D721Med (cell line): ENCODE results near the gene INSL3.
A peak's percentile ranks its signal among the peaks of the same experiment; 100 is the strongest.

Source experiments
- DNase-seq: peaks from one replicate; pipeline ENCODE4 v3.0.0; 2011; ENCODE audit warnings: low spot score; ENCODE audit not compliant: insufficient read length
- FAIRE-seq: peaks from 2 replicates; lab custom pipeline; 2011; peaks lifted over from hg19 to GRCh38; lab: Jason Lieb, UNC
- CTCF ChIP-seq: IDR thresholded peaks from 2 replicates; pipeline ENCODE4 v1.5.1; 2012; ENCODE audit warnings: mild to moderate bottlenecking, control low read depth; ENCODE audit not compliant: insufficient read depth; ENCODE audit errors: missing control alignments

The INSL3 gene

GRCh38 chr19:17829855-17830566, 8.7 kb upstream of the INSL3 start:
- no peak for TF ChIP-seq CTCF
- DNase-seq: peak; percentile 91
- FAIRE-seq: no peak

GRCh38 chr19:17826508-17827056, 5.3 kb upstream of the INSL3 start:
- no peak for TF ChIP-seq CTCF
- no peak for DNase-seq
- no peak for FAIRE-seq

GRCh38 chr19:17824339-17824738, 3.0 kb upstream of the INSL3 start:
- DNase-seq (no peak), FAIRE-seq (no peak)
- no peak for TF ChIP-seq CTCF

GRCh38 chr19:17817668-17818363, 3.5 kb downstream of the INSL3 start:
- TF ChIP-seq CTCF: no peak
- FAIRE-seq: no peak
- DNase-seq: no peak

- TF ChIP-seq CTCF: no peak
- DNase-seq (no peak), FAIRE-seq (no peak)
These were observed 9.2 kb downstream of the INSL3 start for GRCh38 chr19:17812099-17812498.

GRCh38 chr19:17811681-17812080, 9.6 kb downstream of the INSL3 start:
- FAIRE-seq (no peak), DNase-seq (no peak)
- TF ChIP-seq CTCF: no peak

GRCh38 chr19:17811103-17811502, 10.2 kb downstream of the INSL3 start:
- TF ChIP-seq CTCF: no peak
- FAIRE-seq (no peak), DNase-seq (no peak)
